IMR-90 (cell line): Measurements from ENCODE around the gene CNTN4. TPM values are rescaled to one million over a fixed set of nuclear protein-coding genes. Genes with fewer than 3 reads are reported as not detected.

ENCODE experiments used
- ATAC-seq: fragments of 200-7000 bp; cut with Tn5 transposase; 2 replicates; pipeline ENCODE4 v1.9.1; 2020; ENCODE audit warnings: low read depth, mild to moderate bottlenecking, moderate library complexity
- BruUV-seq: library from RNA; stranded (reverse); fragments of 400-500 nt; replicated peaks from 2 replicates; lab custom pipeline; 2021; lab: Mats Ljungman, UMichigan
- CTCF ChIA-PET: fragments of 300-600 bp; formaldehyde crosslinking; extraction: SDS; loops from one replicate; lab custom pipeline; 2021; ENCODE audit warnings: antibody characterized with exemption; lab: Yijun Ruan, JAX
- POLR2A ChIA-PET: fragments of 300-600 bp; sonication (Branson Sonifier 250); formaldehyde crosslinking; loops from one replicate; lab custom pipeline; 2022; ENCODE audit warnings: antibody characterized with exemption; ENCODE audit not compliant: unreplicated experiment; lab: Charles Lee
- DNase-seq: peaks from one replicate; pipeline ENCODE4 v3.0.0; 2013
- H2AFZ ChIP-seq: replicated peaks from 2 replicates; pipeline ENCODE3; 2013; ENCODE audit warnings: low read length, mild to moderate bottlenecking; ENCODE audit not compliant: poor library complexity
- H2AK5ac ChIP-seq: 2 replicates; pipeline ENCODE4 v1.6.1; 2013; ENCODE audit warnings: low read depth, low read length, inconsistent platforms
- H2AK9ac ChIP-seq: replicated peaks from 2 replicates; pipeline ENCODE3; 2013; ENCODE audit warnings: mild to moderate bottlenecking, low read depth, low read length, moderate library complexity; ENCODE audit not compliant: poor library complexity
- H2BK120ac ChIP-seq: 2 replicates; pipeline ENCODE4 v1.6.1; 2013; ENCODE audit warnings: low read depth, low read length, inconsistent platforms
- H2BK15ac ChIP-seq: 3 replicates; pipeline ENCODE4 v1.6.1; 2013; ENCODE audit warnings: low read depth, low read length, inconsistent platforms
- H2BK20ac ChIP-seq: 2 replicates; pipeline ENCODE4 v1.6.1; 2013; ENCODE audit warnings: low read depth, mild to moderate bottlenecking, inconsistent platforms, low read length, moderate library complexity
- H2BK5ac ChIP-seq: 2 replicates; pipeline ENCODE4 v1.6.1; 2013; ENCODE audit warnings: mild to moderate bottlenecking, low read depth, low read length, inconsistent platforms; ENCODE audit not compliant: poor library complexity, severe bottlenecking
- H3K14ac ChIP-seq: replicated peaks from 2 replicates; pipeline ENCODE4 v1.6.1; 2013; ENCODE audit warnings: low read depth, low read length, inconsistent platforms
- H3K18ac ChIP-seq: 2 replicates; pipeline ENCODE4 v1.6.1; 2013; ENCODE audit warnings: low read depth, low read length, control low read depth
- H3K23ac ChIP-seq: 2 replicates; pipeline ENCODE4 v1.6.1; 2013; ENCODE audit warnings: low read depth, low read length, inconsistent platforms
- H3K27ac ChIP-seq: 2 replicates; pipeline ENCODE4 v1.5.1; 2013; ENCODE audit warnings: mild to moderate bottlenecking, control low read depth, low read length; ENCODE audit not compliant: insufficient read depth
- H3K27me3 ChIP-seq: 2 replicates; pipeline ENCODE4 v1.6.1; 2013; ENCODE audit warnings: low read length; ENCODE audit not compliant: control insufficient read depth, insufficient read depth
- H3K36me3 ChIP-seq: 2 replicates; pipeline ENCODE4 v1.6.1; 2013; ENCODE audit warnings: low read length, mixed read lengths; ENCODE audit not compliant: control insufficient read depth, insufficient read depth
- H3K4ac ChIP-seq: 2 replicates; pipeline ENCODE4 v1.6.1; 2013; ENCODE audit warnings: low read depth, low read length, inconsistent platforms
- H3K4me1 ChIP-seq: 2 replicates; pipeline ENCODE4 v1.6.1; 2013; ENCODE audit warnings: low read length, mixed read lengths; ENCODE audit not compliant: control insufficient read depth, insufficient read depth
- H3K4me2 ChIP-seq: 2 replicates; pipeline ENCODE4 v1.6.1; 2013; ENCODE audit warnings: low read depth, mild to moderate bottlenecking, control low read depth, low read length, moderate library complexity
- H3K4me3 ChIP-seq: 2 replicates; pipeline ENCODE4 v1.5.1; 2013; ENCODE audit warnings: low read depth, mild to moderate bottlenecking, control low read depth, low read length, moderate library complexity; ENCODE audit not compliant: insufficient read depth
- H3K56ac ChIP-seq: 2 replicates; pipeline ENCODE4 v1.6.1; 2013; ENCODE audit warnings: low read length, inconsistent platforms; ENCODE audit not compliant: insufficient read depth; ENCODE audit errors: extremely low read depth
- H3K79me1 ChIP-seq, 2 experiments: 2 replicates each; pipeline ENCODE4 v1.6.1; 2013; ENCODE audit warnings: low read length in 2 of 2, inconsistent platforms in 1 of 2, low read depth in 1 of 2
- H3K9ac ChIP-seq: 2 replicates; pipeline ENCODE4 v1.6.1; 2013; ENCODE audit warnings: low read depth, low read length, control low read depth
- H3K9me1 ChIP-seq: 2 replicates; pipeline ENCODE4 v1.6.1; 2013; ENCODE audit warnings: low read length, inconsistent platforms; ENCODE audit not compliant: insufficient read depth
- H3K9me3 ChIP-seq: 2 replicates; pipeline ENCODE4 v1.6.1; 2013; ENCODE audit warnings: low read length; ENCODE audit not compliant: control insufficient read depth, insufficient read depth
- H4K20me1 ChIP-seq: 2 replicates; pipeline ENCODE4 v1.6.1; 2013; ENCODE audit warnings: low read length, inconsistent platforms; ENCODE audit not compliant: insufficient read depth
- H4K5ac ChIP-seq: 2 replicates; pipeline ENCODE4 v1.6.1; 2013; ENCODE audit warnings: mild to moderate bottlenecking, low read depth, low read length, control low read depth
- H4K8ac ChIP-seq, 2 experiments: 2 replicates each; pipeline ENCODE4 v1.6.1; 2013; ENCODE audit warnings: low read depth in 2 of 2, low read length in 2 of 2, control low read depth in 1 of 2, inconsistent platforms in 1 of 2
- H4K91ac ChIP-seq: 2 replicates; pipeline ENCODE4 v1.6.1; 2013; ENCODE audit warnings: low read depth, low read length, inconsistent platforms; ENCODE audit not compliant: insufficient read depth
- BHLHE40 ChIP-seq: fragments of 150-350 bp; IDR thresholded peaks from 2 replicates; pipeline ENCODE4 v1.6.1; 2016; ENCODE audit warnings: mild to moderate bottlenecking, low read depth, low read length
- CEBPB ChIP-seq: IDR thresholded peaks from 2 replicates; pipeline ENCODE4 v1.6.1; 2012; ENCODE audit warnings: low read depth, low read length, improper control_type of control experiment
- CHD1 ChIP-seq: IDR thresholded peaks from 2 replicates; pipeline ENCODE4 v1.6.1; 2012; ENCODE audit warnings: low read depth, low read length, improper control_type of control experiment
- FOS ChIP-seq: fragments of 150-350 bp; IDR thresholded peaks from 2 replicates; pipeline ENCODE4 v1.6.1; 2016; ENCODE audit warnings: low read depth, low read length
- MAFK ChIP-seq: IDR thresholded peaks from 2 replicates; pipeline ENCODE4 v1.6.1; 2012; ENCODE audit warnings: low read depth, low read length, improper control_type of control experiment
- MAZ ChIP-seq: IDR thresholded peaks from 2 replicates; pipeline ENCODE4 v1.6.1; 2012; ENCODE audit warnings: low read depth, mild to moderate bottlenecking, low read length, improper control_type of control experiment, moderate library complexity, borderline replicate concordance
- MXI1 ChIP-seq: IDR thresholded peaks from 2 replicates; pipeline ENCODE4 v1.6.1; 2012; ENCODE audit warnings: low read depth, mild to moderate bottlenecking, low read length, moderate library complexity, borderline replicate concordance
- NFE2L2 ChIP-seq: fragments of 150-350 bp; IDR thresholded peaks from 2 replicates; pipeline ENCODE4 v1.6.1; 2016; ENCODE audit warnings: low read depth, mild to moderate bottlenecking, low read length
- POLR2A ChIP-seq: IDR thresholded peaks from 2 replicates; pipeline ENCODE4 v1.6.1; 2012; ENCODE audit warnings: mild to moderate bottlenecking, low read depth, low read length
- RAD21 ChIP-seq: IDR thresholded peaks from 2 replicates; pipeline ENCODE4 v1.6.1; 2012; ENCODE audit warnings: low read length, improper control_type of control experiment
- RCOR1 ChIP-seq: IDR thresholded peaks from 2 replicates; pipeline ENCODE4 v1.6.1; 2012; ENCODE audit warnings: mild to moderate bottlenecking, low read length, improper control_type of control experiment; ENCODE audit not compliant: insufficient replicate concordance
- RFX5 ChIP-seq: IDR thresholded peaks from 2 replicates; pipeline ENCODE4 v1.8.0; 2012; ENCODE audit warnings: low read depth, mild to moderate bottlenecking, low read length, moderate library complexity
- SMC3 ChIP-seq: fragments of 150-350 bp; IDR thresholded peaks from 2 replicates; pipeline ENCODE4 v1.6.1; 2016; ENCODE audit warnings: low read depth, mild to moderate bottlenecking, antibody characterized with exemption, low read length, moderate library complexity
- WGBS, 2 experiments: methylation state at CpG; one replicate each; pipeline versions ENCODE4 v1.1.5 to v1.1.7; 2013; ENCODE audit warnings: missing lambda C conversion rate in 2 of 2; ENCODE audit not compliant: insufficient read length in 1 of 2; ENCODE audit errors: extremely low coverage in 2 of 2; 5-methylcytosine and 5-hydroxymethylcytosine counted together
- dilution Hi-C: fragments of 300-500 bp; cut with HindIII; formaldehyde crosslinking; loops from one replicate; pipeline ENCODE4 v1.14.3; 2018; ENCODE audit warnings: low sequenced_read_pairs; ENCODE audit not compliant: unreplicated experiment
- in situ Hi-C: fragments of 300-500 bp; cut with MboI; formaldehyde crosslinking; loops from 3 replicates; pipeline ENCODE4 v1.14.3; 2019; ENCODE audit warnings: low sequenced_read_pairs, inconsistent platforms, mixed read lengths
- intact Hi-C: fragments of 100-400 bp; cut with micrococcal nuclease; formaldehyde crosslinking; loops from 2 replicates; pipeline ENCODE4 v1.10.0; 2022
- polyA plus RNA-seq, 3 experiments: library from polyadenylated mRNA; depleted of rRNA; stranded (reverse); fragments of >200 nt; gene quantifications; 2 replicates each; pipeline ENCODE4 v1.2.3, GENCODE V29; 2012; ENCODE audit warnings: low replicate concordance in 1 of 3
- total RNA-seq: library from RNA; depleted of rRNA; stranded (reverse); fragments of >200 nt; gene quantifications from 2 replicates; pipeline ENCODE4 v1.2.3, GENCODE V29; 2012
- TF ChIP-seq, protein P1 (sequence below): conservative IDR thresholded peaks from 2 replicates; pipeline ENCODE4 v1.5.1; 2012; ENCODE audit warnings: mild to moderate bottlenecking, low read depth, low read length, improper control_type of control experiment
- TF ChIP-seq, protein P2 (sequence below): fragments of 150-350 bp; IDR thresholded peaks from 2 replicates; pipeline ENCODE4 v1.6.1; 2017; ENCODE audit warnings: mild to moderate bottlenecking, antibody characterized with exemption, low read length, low read depth
- TF ChIP-seq, protein P3 (sequence below): fragments of 150-350 bp; IDR thresholded peaks from 2 replicates; pipeline ENCODE4 v1.6.1; 2016; ENCODE audit warnings: low read depth, mild to moderate bottlenecking, low read length, moderate library complexity, borderline replicate concordance

CNTN4 gene
- total and polyA plus RNA-seq, 2 of the 4 experiments (the other 2 are of a cell fraction): under 0.01 TPM; not detected in 1

DNA sequence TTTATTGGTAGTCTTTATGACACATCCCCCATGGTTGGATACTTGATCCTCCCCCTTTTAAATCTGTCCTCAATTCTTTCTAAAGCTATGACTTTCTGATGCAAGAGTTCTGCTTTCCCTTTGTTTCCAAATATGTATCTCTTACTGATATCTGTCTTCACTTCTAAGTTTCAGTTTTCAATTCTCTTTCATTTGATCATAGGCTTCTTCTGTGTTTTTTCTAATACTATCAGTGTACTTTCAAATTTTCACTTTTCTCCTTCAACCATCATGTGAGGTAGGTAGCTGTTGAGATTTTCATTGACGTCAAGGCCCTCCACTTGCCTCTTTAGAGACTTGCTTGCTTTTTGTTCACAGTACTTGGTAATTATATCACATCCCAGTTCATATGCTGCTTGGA is 436.5 kb downstream of the CNTN4 start:
- Histone ChIP-seq H3K27me3 (no peaks in the 10 kb centered on the region), H2BK15ac (no peak overlapping the region), H2BK120ac (no peak overlapping the region), H2AK9ac (no peak overlapping the region), H3K9ac (no peak overlapping the region), H3K14ac (no peak overlapping the region), H3K4me2 (no peak overlapping the region), H3K36me3 (no peaks in the 10 kb centered on the region), H4K5ac (no peak overlapping the region), H4K8ac (no peak overlapping the region), H2BK5ac (no peak overlapping the region), H4K91ac (no peak overlapping the region), H2AFZ (no peak overlapping the region), H3K56ac (no peak overlapping the region), H2BK20ac (no peak overlapping the region), H3K4me1 (no peaks in the 10 kb centered on the region), H3K4ac (no peak overlapping the region), H2AK5ac (no peak overlapping the region), H3K9me1 (no peaks in the 10 kb centered on the region), H3K4me3 (no peak overlapping the region), H3K18ac (no peak overlapping the region), H3K23ac (no peak overlapping the region), H3K27ac (no peak overlapping the region), H3K79me1 (no peaks in the 10 kb centered on the region), H4K20me1 (no peaks in the 10 kb centered on the region), H3K9me3 (no peaks in the 10 kb centered on the region)
- ChIA-PET CTCF (no interaction called here), POLR2A (no interaction called here)
- no peak for DNase-seq
- intact Hi-C loops (no loop called here), dilution Hi-C loops (no loop called here), in situ Hi-C loops (no loop called here)
- TF ChIP-seq MAFK: no peak
- TF ChIP-seq, protein P1, sequence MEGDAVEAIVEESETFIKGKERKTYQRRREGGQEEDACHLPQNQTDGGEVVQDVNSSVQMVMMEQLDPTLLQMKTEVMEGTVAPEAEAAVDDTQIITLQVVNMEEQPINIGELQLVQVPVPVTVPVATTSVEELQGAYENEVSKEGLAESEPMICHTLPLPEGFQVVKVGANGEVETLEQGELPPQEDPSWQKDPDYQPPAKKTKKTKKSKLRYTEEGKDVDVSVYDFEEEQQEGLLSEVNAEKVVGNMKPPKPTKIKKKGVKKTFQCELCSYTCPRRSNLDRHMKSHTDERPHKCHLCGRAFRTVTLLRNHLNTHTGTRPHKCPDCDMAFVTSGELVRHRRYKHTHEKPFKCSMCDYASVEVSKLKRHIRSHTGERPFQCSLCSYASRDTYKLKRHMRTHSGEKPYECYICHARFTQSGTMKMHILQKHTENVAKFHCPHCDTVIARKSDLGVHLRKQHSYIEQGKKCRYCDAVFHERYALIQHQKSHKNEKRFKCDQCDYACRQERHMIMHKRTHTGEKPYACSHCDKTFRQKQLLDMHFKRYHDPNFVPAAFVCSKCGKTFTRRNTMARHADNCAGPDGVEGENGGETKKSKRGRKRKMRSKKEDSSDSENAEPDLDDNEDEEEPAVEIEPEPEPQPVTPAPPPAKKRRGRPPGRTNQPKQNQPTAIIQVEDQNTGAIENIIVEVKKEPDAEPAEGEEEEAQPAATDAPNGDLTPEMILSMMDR: no peak
- no peak for TF ChIP-seq CHD1
- TF ChIP-seq RFX5: no peak
- TF ChIP-seq RAD21: no peak
- TF ChIP-seq CEBPB: no peak
- TF ChIP-seq FOS: no peak
- no peak for TF ChIP-seq POLR2A
- TF ChIP-seq, protein P2, sequence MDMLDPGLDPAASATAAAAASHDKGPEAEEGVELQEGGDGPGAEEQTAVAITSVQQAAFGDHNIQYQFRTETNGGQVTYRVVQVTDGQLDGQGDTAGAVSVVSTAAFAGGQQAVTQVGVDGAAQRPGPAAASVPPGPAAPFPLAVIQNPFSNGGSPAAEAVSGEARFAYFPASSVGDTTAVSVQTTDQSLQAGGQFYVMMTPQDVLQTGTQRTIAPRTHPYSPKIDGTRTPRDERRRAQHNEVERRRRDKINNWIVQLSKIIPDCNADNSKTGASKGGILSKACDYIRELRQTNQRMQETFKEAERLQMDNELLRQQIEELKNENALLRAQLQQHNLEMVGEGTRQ: no peak
- no peak for TF ChIP-seq MAZ
- no peak for TF ChIP-seq RCOR1
- TF ChIP-seq BHLHE40: no peak
- TF ChIP-seq, protein P3, sequence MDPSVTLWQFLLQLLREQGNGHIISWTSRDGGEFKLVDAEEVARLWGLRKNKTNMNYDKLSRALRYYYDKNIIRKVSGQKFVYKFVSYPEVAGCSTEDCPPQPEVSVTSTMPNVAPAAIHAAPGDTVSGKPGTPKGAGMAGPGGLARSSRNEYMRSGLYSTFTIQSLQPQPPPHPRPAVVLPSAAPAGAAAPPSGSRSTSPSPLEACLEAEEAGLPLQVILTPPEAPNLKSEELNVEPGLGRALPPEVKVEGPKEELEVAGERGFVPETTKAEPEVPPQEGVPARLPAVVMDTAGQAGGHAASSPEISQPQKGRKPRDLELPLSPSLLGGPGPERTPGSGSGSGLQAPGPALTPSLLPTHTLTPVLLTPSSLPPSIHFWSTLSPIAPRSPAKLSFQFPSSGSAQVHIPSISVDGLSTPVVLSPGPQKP: no peak
- TF ChIP-seq MXI1: no peak
- TF ChIP-seq SMC3: no peak
- no peak for TF ChIP-seq NFE2L2
- no TSS peak for BruUV-seq
- no peak for ATAC-seq
- WGBS, 2 experiments: no CpG with 5 or more reads among the region's 1 CpG
